ENCODE data around the gene DPH2. TPM values are rescaled to one million over a fixed set of nuclear protein-coding genes. Genes with fewer than 3 reads are reported as not detected.
A peak's percentile ranks its signal among the peaks of the same experiment; 100 is the strongest.

The DPH2 gene
- total and polyA plus RNA-seq, 7 donors: 10.7 to 37.2 (median 12.1) TPM

GRCh38 chr1:44014365-44015104, 44.7 kb downstream of the DPH2 start:
- Histone ChIP-seq H3K36me3 (peaks cover 0 to 13% (median 0%) of the 10 kb centered on the region in 4 donors), H3K27ac (peak overlapping the region in 1 of 4 donors; percentile 24), H3K9me3 (no peaks in the 10 kb centered on the region), H3K27me3 (no peaks in the 10 kb centered on the region), H3K4me3 (no peak overlapping the region), H3K4me1 (no peaks in the 10 kb centered on the region)
- intact Hi-C loops (cut with DNase I): no loop called here
- WGBS, 2 donors: 73 to 82% methylated on average over 8 of the region's 8 CpGs
- TF ChIP-seq EP300 (IDR thresholded peaks at IDR 0.05) (no peak), CTCF (IDR thresholded peaks at IDR 0.05) (no peak), POLR2AphosphoS5 (IDR thresholded peaks at IDR 0.05) (no peak), POLR2A (IDR thresholded peaks at IDR 0.05) (no peak)
- DNase-seq: no peak

- TF ChIP-seq CTCF (IDR thresholded peaks at IDR 0.05) (no peak), POLR2AphosphoS5 (IDR thresholded peaks at IDR 0.05) (no peak), EP300 (IDR thresholded peaks at IDR 0.05) (no peak), POLR2A (IDR thresholded peaks at IDR 0.05) (no peak)
- Histone ChIP-seq H3K4me1 (no peaks in the 10 kb centered on the region), H3K27me3 (no peaks in the 10 kb centered on the region), H3K27ac (no peak overlapping the region), H3K4me3 (no peak overlapping the region), H3K36me3 (peaks cover 0 to 7% (median 2%) of the 10 kb centered on the region in 4 donors), H3K9me3 (no peaks in the 10 kb centered on the region)
- intact Hi-C loops (cut with DNase I): no loop called here
- WGBS, 2 donors: 81 to 84% methylated on average over 3 of the region's 3 CpGs
- DNase-seq: no peak
Measured at GRCh38 chr1:44015206-44015605, 45.4 kb downstream of the DPH2 start.

- H3K27ac ChIP-seq: no peak overlapping the region
- no peak for DNase-seq
- H3K36me3 ChIP-seq: peaks cover 0 to 11% (median 2%) of the 10 kb centered on the region in 4 donors
- WGBS, 2 donors: 90 to 92% methylated on average over 20 of the region's 20 CpGs
- H3K4me3 ChIP-seq: no peak overlapping the region
- TF ChIP-seq POLR2A (IDR thresholded peaks at IDR 0.05): no peak
- no peak for TF ChIP-seq EP300 (IDR thresholded peaks at IDR 0.05)
- no peak for TF ChIP-seq POLR2AphosphoS5 (IDR thresholded peaks at IDR 0.05)
- no peak for TF ChIP-seq CTCF (IDR thresholded peaks at IDR 0.05)
- intact Hi-C loops (cut with DNase I): no loop called here
- no peaks in the 10 kb centered on the region for H3K4me1 ChIP-seq
- no peaks in the 10 kb centered on the region for H3K27me3 ChIP-seq
- H3K9me3 ChIP-seq: no peaks in the 10 kb centered on the region
Measured at GRCh38 chr1:44016041-44016889, 46.5 kb downstream of the DPH2 start.

- 92 to 93% methylated on average over 20 of the region's 20 CpGs for WGBS, 2 donors
- Histone ChIP-seq H3K4me3 (no peak overlapping the region), H3K27me3 (no peaks in the 10 kb centered on the region), H3K36me3 (peaks cover 0 to 17% (median 2%) of the 10 kb centered on the region in 4 donors), H3K4me1 (no peaks in the 10 kb centered on the region), H3K9me3 (no peaks in the 10 kb centered on the region), H3K27ac (no peak overlapping the region)
- intact Hi-C loops (cut with DNase I): no loop called here
- no peak for DNase-seq
- TF ChIP-seq CTCF (IDR thresholded peaks at IDR 0.05) (no peak), POLR2A (IDR thresholded peaks at IDR 0.05) (no peak), POLR2AphosphoS5 (IDR thresholded peaks at IDR 0.05) (no peak), EP300 (IDR thresholded peaks at IDR 0.05) (no peak)
Measured at GRCh38 chr1:44016890-44017400, 47.1 kb downstream of the DPH2 start.

All from sigmoid colon (tissue), 7 donors.